Calu3 (cell line): ENCODE measurements around the gene E2F3. TPM values are rescaled to one million over a fixed set of nuclear protein-coding genes. Genes with fewer than 3 reads are reported as not detected.

Experiments used
- Bru-seq: library from RNA; stranded (reverse); fragments of 400-500 nt; gene quantifications from one replicate; lab custom pipeline; 2021; lab: Mats Ljungman, UMichigan
- BruChase-seq, 2 experiments: library from RNA; stranded (reverse); fragments of 400-500 nt; gene quantifications; one replicate each; lab custom pipeline; 2021; lab: Mats Ljungman, UMichigan
- BruUV-seq: library from RNA; stranded (reverse); fragments of 400-500 nt; replicated peaks from 2 replicates; lab custom pipeline; 2021; lab: Mats Ljungman, UMichigan
- CTCF ChIA-PET: fragments of 300-600 bp; sonication (Branson Sonifier 250); formaldehyde crosslinking; loops from one replicate; lab custom pipeline; 2022; ENCODE audit warnings: antibody characterized with exemption; lab: Charles Lee
- DNase-seq: peaks from one replicate; pipeline ENCODE4 v3.0.0; 2022
- H3K27ac Mint-ChIP-seq: one replicate; pipeline ENCODE4 v1.8.0; 2022; ENCODE audit warnings: mixed read lengths; ENCODE audit not compliant: unreplicated experiment
- H3K27me3 Mint-ChIP-seq: one replicate; pipeline ENCODE4 v1.8.0; 2022; ENCODE audit warnings: mixed read lengths; ENCODE audit not compliant: unreplicated experiment
- H3K36me3 Mint-ChIP-seq: one replicate; pipeline ENCODE4 v1.8.0; 2022; ENCODE audit warnings: mild to moderate bottlenecking, moderate library complexity, mixed read lengths; ENCODE audit not compliant: insufficient read depth, unreplicated experiment
- H3K4me1 Mint-ChIP-seq: one replicate; pipeline ENCODE4 v1.8.0; 2022; ENCODE audit warnings: mild to moderate bottlenecking, low read depth, mixed read lengths; ENCODE audit not compliant: unreplicated experiment
- H3K4me3 Mint-ChIP-seq: one replicate; pipeline ENCODE4 v1.8.0; 2022; ENCODE audit warnings: mild to moderate bottlenecking, low read depth, moderate library complexity, mixed read lengths; ENCODE audit not compliant: unreplicated experiment
- H3K9me3 Mint-ChIP-seq: one replicate; pipeline ENCODE4 v1.8.0; 2022; ENCODE audit warnings: low read depth, mixed read lengths; ENCODE audit not compliant: unreplicated experiment
- CTCF ChIP-seq: fragments of 200-600 bp; IDR thresholded peaks from one replicate; pipeline ENCODE4 v1.8.0; 2022; ENCODE audit warnings: antibody characterized with exemption; ENCODE audit not compliant: unreplicated experiment
- intact Hi-C: fragments of 100-400 bp; cut with micrococcal nuclease; formaldehyde crosslinking; loops from one replicate; pipeline ENCODE4 v1.10.0; 2022; ENCODE audit not compliant: unreplicated experiment
- long read RNA-seq: library from polyadenylated mRNA; stranded (forward); transcript quantifications from one replicate; pipeline ENCODE4 v2.0.0, GENCODE V29; 2022
- total RNA-seq: library from RNA; stranded (reverse); gene quantifications from 2 replicates; pipeline ENCODE4 v1.2.3, GENCODE V29; 2022

Gene E2F3
- 69.1 and 69.8 TPM in 2 replicates for total RNA-seq
- Bru-seq, nascent RNA = percentile 99 among the genes with signal in this experiment
- percentile 94 among the genes with signal in this experiment for BruChase-seq, experiment 1, labeled RNA remaining after a 6-hour chase
- BruChase-seq, experiment 2, labeled RNA remaining after a 2-hour chase = percentile 97 among the genes with signal in this experiment
- long read RNA-seq, full-length matches to known transcripts = 2 of 24 reads
- long read RNA-seq, partial matches to known transcripts = 13 of 24 reads
- long read RNA-seq, other reads (novel, unspliced or antisense) = 9 of 24 reads

GRCh38 chr6:20401205-20402091 is at the start of gene E2F3:
Gene E2F3 (plus strand): TSS chr6:20401879. CDS start chr6:20402233, 354 bp downstream.
- H3K4me1 Mint-ChIP-seq = peaks cover 10% of the 10 kb centered on the region
- intact Hi-C loops = loop anchor here (1.0 to 5.0 kb wide), 3 partner anchors 110 to 309 kb away; partner anchors contain the start of gene MBOAT1
- BruUV-seq = no TSS peak
- no peaks in the 10 kb centered on the region for H3K27me3 Mint-ChIP-seq
- CTCF ChIA-PET = interaction anchor here (0.7 to 3.0 kb wide), 11 partner anchors 13 to 298 kb away, joined by 3 to 13 read pairs (median 5); no protein-coding TSS in a partner anchor
- no peak for TF ChIP-seq CTCF
- H3K4me3 Mint-ChIP-seq = peak within 1 kb of the TSS; percentile 90
- DNase-seq = peak; percentile 100
- H3K27ac Mint-ChIP-seq = peak within 1 kb of the TSS; percentile 99
- H3K36me3 Mint-ChIP-seq = peaks cover 56% of the 10 kb centered on the region
- H3K9me3 Mint-ChIP-seq = no peaks in the 10 kb centered on the region

- BruUV-seq = no TSS peak
- Mint-ChIP-seq H3K27me3 (peaks cover 12% of the 10 kb centered on the region), H3K9me3 (peaks cover 3% of the 10 kb centered on the region), H3K4me1 (no peaks in the 10 kb centered on the region), H3K36me3 (no peaks in the 10 kb centered on the region), H3K4me3 (no peak overlapping the region), H3K27ac (no peak overlapping the region)
- no peak for TF ChIP-seq CTCF
- no peak for DNase-seq
- CTCF ChIA-PET = interaction anchor here (0.6 kb wide), 1 partner anchor 13 kb away, joined by 3 read pairs; no protein-coding TSS in a partner anchor
- intact Hi-C loops = no loop called here
These were observed 49.3 kb upstream of the E2F3 start for GRCh38 chr6:20352346-20352745.

GRCh38 chr6:20353134-20353533 is 48.5 kb upstream of the E2F3 start:
- no TSS peak for BruUV-seq
- H3K4me1 Mint-ChIP-seq = no peaks in the 10 kb centered on the region
- intact Hi-C loops = no loop called here

More at GRCh38 chr6:20353134-20353533, 48.5 kb upstream of the E2F3 start:
- H3K27ac Mint-ChIP-seq = no peak overlapping the region
- CTCF ChIA-PET = no interaction called here
- no peak for TF ChIP-seq CTCF
- peaks cover 3% of the 10 kb centered on the region for H3K9me3 Mint-ChIP-seq
- peaks cover 15% of the 10 kb centered on the region for H3K27me3 Mint-ChIP-seq
- DNase-seq = no peak
- H3K36me3 Mint-ChIP-seq = no peaks in the 10 kb centered on the region
- no peak overlapping the region for H3K4me3 Mint-ChIP-seq
